Right ventricle myocardium superior (tissue), 1 donor: Measurements from ENCODE around the gene PTPRG. TPM values are rescaled to one million over a fixed set of nuclear protein-coding genes. Genes with fewer than 3 reads are reported as not detected.

Experiments
- ATAC-seq: fragments of 200-7000 bp; cut with Tn5 transposase; one replicate; pipeline ENCODE4 v1.9.1; 2020; ENCODE audit warnings: mild to moderate bottlenecking; ENCODE audit not compliant: poor library complexity
- DNase-seq: peaks from one replicate; pipeline ENCODE4 v3.0.0-alpha.2; 2020
- intact Hi-C: fragments of 100-400 bp; cut with DNase I; formaldehyde crosslinking; loops from one replicate; pipeline ENCODE4 v1.11.2; 2022
- total RNA-seq: library from RNA; stranded (reverse); fragmentation: NEBNext Ultra II Directional; extraction: Animal tissue kit (Norgen Biotek cat#: 25700); gene quantifications from one replicate; pipeline ENCODE4 v1.2.1, GENCODE V29; 2021
- donor health status: DM: no; HTN: yes; CAD: no; lungs with severe emphysema.

The PTPRG gene
- total RNA-seq, 1 donor from 2014 or later: 29.7 TPM

- peak; percentile 57 for ATAC-seq
- intact Hi-C loops: loop anchor here (5.0 kb wide), 3 partner anchors 247 to 627 kb away; no protein-coding TSS in a partner anchor
- peak; percentile 91 for DNase-seq
Observed at GRCh38 chr3:61560517-61561373, 626 bp upstream of the PTPRG start.

- ATAC-seq (no peak), DNase-seq (peak; percentile 52)
- intact Hi-C loops: loop anchor here (2.0 to 5.0 kb wide), 4 partner anchors 245 to 625 kb away; no protein-coding TSS in a partner anchor
Observed at GRCh38 chr3:61562042-61562720, 810 bp downstream of the PTPRG start.

- ATAC-seq (peak; percentile 5), DNase-seq (peak; percentile 49)
- intact Hi-C loops: loop anchor here (2.0 to 5.0 kb wide), 4 partner anchors 244 to 624 kb away; no protein-coding TSS in a partner anchor
Observed at GRCh38 chr3:61562721-61563312, 1.4 kb downstream of the PTPRG start.

- DNase-seq (no peak), ATAC-seq (no peak)
- intact Hi-C loops: loop anchor here (2.0 to 5.0 kb wide), 4 partner anchors 244 to 624 kb away; no protein-coding TSS in a partner anchor
Observed at GRCh38 chr3:61563313-61564271, 2.2 kb downstream of the PTPRG start.

GRCh38 chr3:61564395-61565059, 3.2 kb downstream of the PTPRG start:
- peak; percentile 65 for ATAC-seq
- peak; percentile 92 for DNase-seq
- intact Hi-C loops: loop anchor here (5.0 kb wide), 3 partner anchors 243 to 623 kb away; no protein-coding TSS in a partner anchor

- ATAC-seq: no peak
- intact Hi-C loops: no loop called here
- no peak for DNase-seq
Observed at GRCh38 chr3:61565569-61565968, 4.2 kb downstream of the PTPRG start.

DNA sequence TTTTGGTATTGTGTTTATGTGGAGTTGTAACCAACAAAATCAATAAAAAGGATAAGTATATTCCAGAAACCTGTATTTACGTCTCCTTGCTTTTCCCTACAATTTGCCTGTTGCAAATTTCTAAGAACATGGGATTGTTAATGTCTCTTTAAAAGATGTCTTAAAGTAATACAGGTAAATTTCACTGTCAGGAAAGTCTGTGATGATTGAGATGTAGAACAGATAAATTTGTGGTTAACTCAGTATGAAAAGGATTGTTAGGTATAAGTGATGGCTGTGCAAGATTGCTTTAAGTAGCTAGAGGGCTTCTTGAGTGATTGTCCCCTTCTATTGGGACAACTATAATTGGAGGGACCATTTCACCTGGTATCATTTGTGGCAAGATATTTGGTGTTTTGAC, 6.8 kb downstream of the PTPRG start:
- ATAC-seq: no peak
- intact Hi-C loops: no loop called here
- DNase-seq: no peak

- no peak for ATAC-seq
- intact Hi-C loops: no loop called here
- DNase-seq: no peak
Observed at GRCh38 chr3:61569856-61570580, 8.6 kb downstream of the PTPRG start.

DNA sequence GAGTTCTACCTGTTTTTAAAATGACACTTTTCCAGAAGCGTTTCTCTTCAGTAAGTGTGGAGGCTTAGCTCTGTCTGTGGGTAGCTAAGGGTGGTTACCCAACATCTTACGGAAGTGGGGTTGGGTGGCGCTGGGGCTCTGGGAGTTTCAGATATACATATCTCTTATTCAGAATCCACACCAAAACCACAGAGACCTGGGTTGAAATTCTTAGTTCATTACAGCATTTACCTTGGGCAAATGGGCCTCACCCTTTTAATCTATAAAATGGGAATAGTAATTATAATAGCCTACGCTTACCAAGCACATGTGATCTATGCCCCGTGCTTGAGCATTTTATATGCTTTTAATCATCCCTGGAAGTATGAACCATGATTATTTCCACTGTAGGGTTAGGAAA, 9.4 kb downstream of the PTPRG start:
- DNase-seq (no peak), ATAC-seq (no peak)
- intact Hi-C loops: no loop called here

GRCh38 chr3:61571516-61572336, 10.4 kb downstream of the PTPRG start:
- ATAC-seq (peak; percentile 50), DNase-seq (no peak)
- intact Hi-C loops: no loop called here

DNA sequence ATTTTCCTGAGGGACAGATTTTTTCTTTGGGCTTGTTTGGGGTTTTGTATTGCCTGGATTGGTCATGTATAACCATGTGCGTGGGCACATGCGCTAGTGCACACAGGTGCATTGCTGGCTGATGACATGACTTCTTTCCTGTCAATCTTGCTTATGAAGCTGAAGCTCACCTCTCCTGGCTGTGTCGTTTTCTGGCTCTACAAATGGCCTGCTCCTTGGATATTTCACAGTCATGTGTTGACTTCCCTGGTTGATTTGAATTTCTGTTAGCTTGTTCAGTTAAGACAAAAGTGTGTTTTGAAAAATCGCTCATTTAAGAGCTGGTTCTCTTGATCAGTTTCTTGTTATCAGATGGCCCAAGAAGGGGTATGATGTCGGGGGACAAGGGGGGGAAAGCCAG, 11.5 kb downstream of the PTPRG start:
- intact Hi-C loops: no loop called here
- ATAC-seq: no peak
- DNase-seq: no peak

GRCh38 chr3:61573441-61573840, 12.1 kb downstream of the PTPRG start:
- intact Hi-C loops: no loop called here
- ATAC-seq (no peak), DNase-seq (no peak)

DNA sequence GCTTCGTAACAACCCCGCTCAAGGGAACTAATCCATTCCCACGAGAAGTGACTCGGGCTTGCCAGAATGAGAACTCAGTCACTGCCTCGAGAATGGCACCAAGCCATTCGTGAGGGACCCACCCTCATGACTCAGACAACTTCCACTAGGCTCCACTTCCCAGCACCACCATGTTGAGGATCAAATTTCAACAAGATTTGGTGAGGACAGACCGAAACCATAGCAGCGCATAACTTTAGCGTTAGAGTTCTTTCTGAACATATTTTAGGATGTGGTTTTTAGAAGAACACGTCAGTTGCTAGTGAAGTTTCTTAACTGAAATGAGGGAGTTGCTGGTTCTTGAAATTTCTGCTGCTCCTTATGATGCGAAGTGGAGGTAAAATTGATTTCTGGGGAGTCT, 13.5 kb downstream of the PTPRG start:
- ATAC-seq (no peak), DNase-seq (no peak)
- intact Hi-C loops: no loop called here

- DNase-seq (no peak), ATAC-seq (no peak)
- intact Hi-C loops: no loop called here
Observed at GRCh38 chr3:61575893-61576292, 14.5 kb downstream of the PTPRG start.

DNA sequence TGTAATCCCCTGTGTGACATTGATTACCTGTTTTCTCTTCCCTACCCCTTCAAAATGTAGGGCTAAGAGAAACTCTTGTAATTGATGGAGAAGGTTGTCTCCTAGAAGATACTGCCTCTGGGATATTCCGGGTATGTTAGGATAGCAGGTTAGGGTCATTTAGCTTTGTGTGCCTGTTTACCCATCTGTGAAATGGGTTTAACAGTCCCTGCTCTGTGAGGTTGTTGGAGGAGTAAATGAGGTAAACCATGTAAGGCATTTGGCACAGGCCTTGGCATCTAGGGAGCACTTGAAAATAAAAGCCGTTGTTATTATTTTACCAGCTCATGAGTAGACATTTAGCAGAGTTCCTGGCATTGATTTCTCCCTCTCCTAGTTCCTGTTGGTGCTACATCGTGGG, 16.4 kb downstream of the PTPRG start:
- intact Hi-C loops: no loop called here
- DNase-seq (no peak), ATAC-seq (no peak)

GRCh38 chr3:61578667-61579367, 17.4 kb downstream of the PTPRG start:
- ATAC-seq (peak; percentile 40), DNase-seq (no peak)
- intact Hi-C loops: no loop called here
